CD14-positive monocyte (primary cell): ENCODE results near the gene FAM131B. TPM values are rescaled to one million over a fixed set of nuclear protein-coding genes. Genes with fewer than 3 reads are reported as not detected.
A peak's percentile ranks its signal among the peaks of the same experiment; 100 is the strongest.

Experiments used
- DNase-seq, 3 donors: peaks; one replicate each; pipeline ENCODE4 v3.0.0-alpha.2; 2011 to 2022
- H2AFZ ChIP-seq: 2 replicates; pipeline ENCODE4 v1.6.0; 2012; ENCODE audit warnings: mild to moderate bottlenecking, low read depth, low read length, inconsistent platforms; ENCODE audit not compliant: insufficient read depth, poor library complexity, severe bottlenecking
- H3K27ac ChIP-seq, 2 donors: 1 replicate in 1 of 2; 2 replicates in 1 of 2; pipeline ENCODE4 v1.5.1; 2012 to 2013; ENCODE audit warnings: low read length in 2 of 2, control low read depth in 1 of 2, inconsistent platforms in 1 of 2, low read depth in 1 of 2, mild to moderate bottlenecking in 1 of 2
- H3K27me3 ChIP-seq, 2 donors: one replicate each; pipeline versions ENCODE4 v1.6.0 to v1.6.1; 2011 to 2013; ENCODE audit warnings: low read length in 2 of 2; ENCODE audit not compliant: control insufficient read depth in 2 of 2, insufficient read depth in 2 of 2
- H3K36me3 ChIP-seq, 2 donors: replicated peaks in 1 of 2; 1 replicate in 1 of 2; 2 replicates in 1 of 2; pipeline versions ENCODE4 v1.5.1 to v1.6.1; 2012 to 2013; ENCODE audit warnings: low read length in 2 of 2, control low read depth in 1 of 2, inconsistent platforms in 1 of 2, mild to moderate bottlenecking in 1 of 2; ENCODE audit not compliant: insufficient read depth in 2 of 2, control insufficient read depth in 1 of 2
- H3K4me1 ChIP-seq, 2 donors: 1 replicate in 1 of 2; 2 replicates in 1 of 2; pipeline versions ENCODE4 v1.5.1 to v1.6.1; 2012 to 2013; ENCODE audit warnings: low read length in 2 of 2, control low read depth in 1 of 2, inconsistent platforms in 1 of 2, mild to moderate bottlenecking in 1 of 2, moderate library complexity in 1 of 2; ENCODE audit not compliant: insufficient read depth in 2 of 2, control insufficient read depth in 1 of 2
- H3K4me2 ChIP-seq: replicated peaks from 2 replicates; pipeline ENCODE3; 2012; ENCODE audit warnings: low read length, moderate library complexity, mild to moderate bottlenecking; ENCODE audit not compliant: poor library complexity, severe bottlenecking; ENCODE audit errors: extremely low read depth
- H3K4me3 ChIP-seq, 3 experiments: fragments of 200-600 bp in 1 of 3; sonication (generic) in 1 of 3; replicated peaks in 1 of 3; 1 replicate in 2 of 3; 2 replicates in 1 of 3; pipeline ENCODE4 v1.5.1; 2011 to 2013; ENCODE audit warnings: low read length in 3 of 3, mild to moderate bottlenecking in 3 of 3, control low read depth in 2 of 3, low read depth in 2 of 3, inconsistent platforms in 1 of 3, moderate library complexity in 1 of 3
- H3K79me2 ChIP-seq: 2 replicates; pipeline ENCODE4 v1.6.0; 2012; ENCODE audit warnings: mild to moderate bottlenecking, control low read depth, inconsistent platforms, low read length, moderate library complexity; ENCODE audit not compliant: insufficient read depth
- H3K9ac ChIP-seq: 2 replicates; pipeline ENCODE4 v1.6.0; 2017; ENCODE audit warnings: low read length, mild to moderate bottlenecking; ENCODE audit not compliant: insufficient read depth, poor library complexity, severe bottlenecking
- H3K9me3 ChIP-seq, 2 donors: replicated peaks in 1 of 2; 1 replicate in 1 of 2; 2 replicates in 1 of 2; pipeline versions ENCODE4 v1.5.1 to v1.6.1; 2012 to 2013; ENCODE audit warnings: low read length in 2 of 2, control low read depth in 1 of 2; ENCODE audit not compliant: control insufficient read depth in 1 of 2, insufficient read depth in 1 of 2
- H4K20me1 ChIP-seq: 2 replicates; pipeline ENCODE4 v1.6.0; 2012; ENCODE audit warnings: mild to moderate bottlenecking, low read length, control low read depth, moderate library complexity; ENCODE audit not compliant: insufficient read depth
- H3K27ac Mint-ChIP-seq, 7 donors: one replicate each; pipeline ENCODE4 v1.8.0; 2020; ENCODE audit warnings: mild to moderate bottlenecking in 7 of 7, mixed read lengths in 7 of 7, moderate library complexity in 6 of 7, inconsistent platforms in 2 of 7
- H3K27me3 Mint-ChIP-seq, 3 donors: one replicate each; pipeline ENCODE4 v1.8.0; 2021 to 2022; ENCODE audit warnings: low read depth in 3 of 3, mild to moderate bottlenecking in 3 of 3, mixed read lengths in 3 of 3, moderate library complexity in 3 of 3, inconsistent platforms in 1 of 3
- H3K36me3 Mint-ChIP-seq, 2 donors: one replicate each; pipeline ENCODE4 v1.8.0; 2020; ENCODE audit warnings: mixed read lengths in 2 of 2, inconsistent platforms in 1 of 2, mild to moderate bottlenecking in 1 of 2
- H3K4me1 Mint-ChIP-seq: one replicate; pipeline ENCODE4 v1.8.0; 2020; ENCODE audit warnings: mild to moderate bottlenecking, mixed read lengths
- H3K4me3 Mint-ChIP-seq, 2 donors: one replicate each; pipeline ENCODE4 v1.8.0; 2020; ENCODE audit warnings: mild to moderate bottlenecking in 2 of 2, mixed read lengths in 2 of 2, moderate library complexity in 1 of 2
- H3K9me3 Mint-ChIP-seq, 7 donors: one replicate each; pipeline ENCODE4 v1.8.0; 2020 to 2022; ENCODE audit warnings: mixed read lengths in 7 of 7, mild to moderate bottlenecking in 6 of 7, moderate library complexity in 6 of 7, inconsistent platforms in 2 of 7
- CTCF ChIP-seq: fragments of 200-600 bp; IDR thresholded peaks from one replicate; pipeline ENCODE4 v1.8.0; 2022; ENCODE audit warnings: antibody characterized with exemption, mild to moderate bottlenecking
- WGBS: methylation state at CpG from one replicate; pipeline ENCODE4 v1.1.5; 2013; ENCODE audit warnings: missing lambda C conversion rate; ENCODE audit not compliant: insufficient coverage; 5-methylcytosine and 5-hydroxymethylcytosine counted together
- intact Hi-C, 2 donors: fragments of 100-400 bp; cut with micrococcal nuclease; formaldehyde crosslinking; loops; one replicate each; pipeline versions ENCODE4 v1.15.0 to v1.15.1; 2023
- polyA plus RNA-seq, 3 donors: library from polyadenylated mRNA; depleted of rRNA in 1 of 3; unstranded in 2 of 3; stranded (reverse) in 1 of 3; fragments of 300-500 nt in 2 of 3; fragments of >200 nt in 1 of 3; fragmentation: Illumina TruSeq in 2 of 3; gene quantifications; 1 replicate in 2 of 3; 2 replicates in 1 of 3; pipeline ENCODE4 v1.2.3, GENCODE V29; 2012 to 2021

The FAM131B gene
- polyA plus RNA-seq, 3 donors: 0.69 to 0.72 TPM; not detected in 1

GRCh38 chr7:143382126-143382790 lies 19.7 kb upstream of the FAM131B start:
- H3K27me3 ChIP-seq: no peaks in the 10 kb centered on the region
- intact Hi-C loops: loop anchor here (5.0 kb wide), 3 partner anchors 35 to 140 kb away; no protein-coding TSS in a partner anchor
- Mint-ChIP-seq H3K4me3 (no peak overlapping the region), H3K4me1 (peaks cover 27% of the 10 kb centered on the region), H3K27ac (no peak overlapping the region), H3K36me3 (peaks cover 0 to 15% of the 10 kb centered on the region in 2 donors), H3K27me3 (peaks cover 0 to 2% (median 0%) of the 10 kb centered on the region in 3 donors), H3K9me3 (no peaks in the 10 kb centered on the region)
- DNase-seq: peak in 1 of 3 donors; percentile 9
- WGBS: 100% methylated on average over 1 of the region's 21 CpGs
- peaks cover 100% of the 10 kb centered on the region for H3K79me2 ChIP-seq
- no peaks in the 10 kb centered on the region for H3K9me3 ChIP-seq
- peaks cover 17 to 27% of the 10 kb centered on the region in 2 donors for H3K36me3 ChIP-seq
- H2AFZ ChIP-seq: peak overlapping the region; percentile 42
- peaks cover 68 to 80% of the 10 kb centered on the region in 2 donors for H3K4me1 ChIP-seq
- peak overlapping the region; percentile 80 to 99 for H3K27ac ChIP-seq
- peak overlapping the region; percentile 81 to 99 (median 98) for H3K4me3 ChIP-seq
- peaks cover 60% of the 10 kb centered on the region for H4K20me1 ChIP-seq
- H3K9ac ChIP-seq: peak overlapping the region; percentile 100
- H3K4me2 ChIP-seq: peak overlapping the region; percentile 97
- no peak for TF ChIP-seq CTCF

DNA sequence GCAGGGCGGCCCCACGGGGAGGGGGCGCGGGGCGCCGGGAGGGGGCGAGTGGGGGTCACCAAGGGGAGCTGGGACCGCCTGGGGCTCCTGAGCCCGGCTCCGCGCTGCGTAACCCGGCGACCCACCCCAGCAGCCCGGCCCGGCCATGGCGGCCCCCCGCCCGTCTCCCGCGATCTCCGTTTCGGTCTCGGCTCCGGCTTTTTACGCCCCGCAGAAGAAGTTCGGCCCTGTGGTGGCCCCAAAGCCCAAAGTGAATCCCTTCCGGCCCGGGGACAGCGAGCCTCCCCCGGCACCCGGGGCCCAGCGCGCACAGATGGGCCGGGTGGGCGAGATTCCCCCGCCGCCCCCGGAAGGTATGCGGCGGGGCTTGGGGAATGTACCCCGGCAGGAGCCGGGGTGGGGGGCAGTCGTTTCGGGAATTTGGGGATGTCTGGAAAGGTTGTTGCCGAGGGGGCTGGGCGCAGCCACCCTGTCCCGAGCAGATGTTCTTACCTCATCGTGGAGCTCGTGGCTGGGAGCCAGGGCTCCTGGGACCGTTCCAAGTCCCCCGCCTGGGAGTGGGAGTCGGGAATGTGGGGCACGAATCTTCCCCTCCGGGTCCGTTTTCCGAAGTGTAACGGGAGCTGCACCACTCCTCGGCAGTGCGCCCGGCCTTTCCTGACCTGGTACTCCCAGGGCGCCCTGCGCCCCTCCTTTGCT lies 19.1 kb upstream of the FAM131B start:
- H3K4me1 ChIP-seq: peaks cover 68 to 80% of the 10 kb centered on the region in 2 donors
- H2AFZ ChIP-seq: peak overlapping the region; percentile 42
- H3K27me3 Mint-ChIP-seq: peaks cover 0 to 2% (median 0%) of the 10 kb centered on the region in 3 donors
- H3K4me2 ChIP-seq: peak overlapping the region; percentile 97
- no peak for TF ChIP-seq CTCF
- H3K4me3 ChIP-seq: peak overlapping the region; percentile 81 to 99 (median 98)
- H3K4me1 Mint-ChIP-seq: peaks cover 34% of the 10 kb centered on the region
- no peaks in the 10 kb centered on the region for H3K27me3 ChIP-seq
- peak overlapping the region in 3 of 7 donors; percentile 66 to 78 (median 72) for H3K27ac Mint-ChIP-seq
- H3K36me3 Mint-ChIP-seq: peaks cover 0 to 15% of the 10 kb centered on the region in 2 donors
- no peaks in the 10 kb centered on the region for H3K9me3 Mint-ChIP-seq
- peak overlapping the region; percentile 80 to 99 for H3K27ac ChIP-seq
- H3K4me3 Mint-ChIP-seq: no peak overlapping the region
- H3K36me3 ChIP-seq: peaks cover 11 to 20% of the 10 kb centered on the region in 2 donors
- peak in 1 of 3 donors; percentile 18 for DNase-seq
- peaks cover 100% of the 10 kb centered on the region for H3K79me2 ChIP-seq
- intact Hi-C loops: loop anchor here (5.0 kb wide), 3 partner anchors 36 to 139 kb away; no protein-coding TSS in a partner anchor
- H3K9me3 ChIP-seq: no peaks in the 10 kb centered on the region
- H4K20me1 ChIP-seq: peaks cover 53% of the 10 kb centered on the region
- peak overlapping the region; percentile 100 for H3K9ac ChIP-seq
- WGBS: 0% methylated on average over 55 of the region's 64 CpGs
